HCT116 (cell line): ENCODE results near the gene AGPAT2. TPM values are rescaled to one million over a fixed set of nuclear protein-coding genes. Genes with fewer than 3 reads are reported as not detected.

Source experiments
- ATAC-seq: fragments of 200-7000 bp; cut with Tn5 transposase; 2 replicates; pipeline ENCODE4 v1.9.1; 2020; ENCODE audit warnings: mild to moderate bottlenecking, moderate library complexity
- BruUV-seq: library from RNA; stranded (reverse); fragments of 400-500 nt; replicated peaks from 2 replicates; lab custom pipeline; 2021; lab: Mats Ljungman, UMichigan
- CTCF ChIA-PET: fragments of 300-600 bp; sonication (Branson Sonifier 250); formaldehyde crosslinking; loops from one replicate; lab custom pipeline; 2021; ENCODE audit warnings: antibody characterized with exemption; lab: Charles Lee
- POLR2A ChIA-PET: fragments of 300-600, 350-600 bp; sonication (Branson Sonifier 250); formaldehyde crosslinking; loops from one replicate; lab custom pipeline; 2021; ENCODE audit warnings: antibody characterized with exemption; lab: Charles Lee
- RAD21 ChIA-PET, 2 experiments: fragments of 300-600 bp; sonication (Branson Sonifier 250); formaldehyde crosslinking; loops; one replicate each; lab custom pipeline; 2023; ENCODE audit warnings: low total read pairs in 2 of 2; ENCODE audit not compliant: uncharacterized antibody in 2 of 2, unreplicated experiment in 2 of 2, low non-redundant PET in 1 of 2; lab: Charles Lee
- DNase-seq: peaks from one replicate; pipeline ENCODE4 v3.0.0-alpha.2; 2010; ENCODE audit warnings: low read depth, low spot score
- H2AFZ ChIP-seq: fragments of 200-600 bp; shearing (Covaris generic), sonication (generic); 2 replicates; pipeline ENCODE4 v1.6.1; 2017; ENCODE audit warnings: low read depth, mixed run types, mixed read lengths, antibody characterized with exemption, low read length; ENCODE audit not compliant: poor library complexity, severe bottlenecking
- H3K27ac ChIP-seq: 2 replicates; pipeline ENCODE4 v1.5.1; 2012; ENCODE audit warnings: low read depth, low read length
- H3K27me3 ChIP-seq: fragments of 200-600 bp; sonication (generic); 2 replicates; pipeline ENCODE4 v1.6.1; 2016; ENCODE audit warnings: mixed run types, low read length, mixed read lengths; ENCODE audit not compliant: insufficient read depth
- H3K36me3 ChIP-seq, 2 experiments: fragments of 200-500 bp in 1 of 2; fragments of 200-600 bp in 1 of 2; sonication (Bioruptor generic) in 1 of 2; sonication (generic) in 1 of 2; 2 replicates each; pipeline versions ENCODE4 v1.5.1 to v1.6.1; 2014 to 2016; ENCODE audit warnings: low read length in 2 of 2, inconsistent platforms in 1 of 2, mixed read lengths in 1 of 2, mixed run types in 1 of 2; ENCODE audit not compliant: insufficient read depth in 2 of 2, control insufficient read depth in 1 of 2
- H3K4me1 ChIP-seq, 2 experiments: fragments of 200-600 bp in 1 of 2; sonication (generic) in 1 of 2; 2 replicates each; pipeline versions ENCODE4 v1.5.1 to v1.6.1; 2012 to 2017; ENCODE audit warnings: low read length in 2 of 2, inconsistent platforms in 1 of 2, mild to moderate bottlenecking in 1 of 2, mixed read lengths in 1 of 2, mixed run types in 1 of 2, moderate library complexity in 1 of 2; ENCODE audit not compliant: insufficient read depth in 2 of 2, control insufficient read depth in 1 of 2
- H3K4me2 ChIP-seq: fragments of 200-600 bp; sonication (generic); 2 replicates; pipeline ENCODE4 v1.6.1; 2017; ENCODE audit warnings: mixed run types, low read length, mixed read lengths
- H3K4me3 ChIP-seq, 2 experiments: fragments of 200-600 bp in 1 of 2; sonication (generic) in 1 of 2; replicated peaks in 1 of 2; 2 replicates each; pipeline ENCODE4 v1.5.1; 2011 to 2016; ENCODE audit warnings: low read length in 2 of 2, control low read depth in 1 of 2, low read depth in 1 of 2, mild to moderate bottlenecking in 1 of 2, mixed read lengths in 1 of 2, mixed run types in 1 of 2
- H3K79me2 ChIP-seq: fragments of 200-600 bp; sonication (generic); 2 replicates; pipeline ENCODE4 v1.6.1; 2017; ENCODE audit warnings: mild to moderate bottlenecking, mixed run types, low read length, moderate library complexity, mixed read lengths; ENCODE audit not compliant: insufficient read depth
- H3K9ac ChIP-seq: fragments of 200-600 bp; sonication (generic); 2 replicates; pipeline ENCODE4 v1.6.1; 2016; ENCODE audit warnings: low read length, mixed read lengths
- H3K9me2 ChIP-seq: fragments of 200-600 bp; sonication (generic), shearing (Covaris generic); 2 replicates; pipeline ENCODE4 v1.6.1; 2017; ENCODE audit warnings: mixed run types, mild to moderate bottlenecking, moderate library complexity; ENCODE audit not compliant: insufficient read depth
- H3K9me3 ChIP-seq, 2 experiments: fragments of 200-500 bp in 1 of 2; fragments of 200-600 bp in 1 of 2; sonication (Bioruptor generic) in 1 of 2; sonication (generic) in 1 of 2; 2 replicates each; pipeline ENCODE4 v1.6.1; 2014 to 2017; ENCODE audit warnings: low read length in 2 of 2, mixed read lengths in 2 of 2, inconsistent platforms in 1 of 2, low read depth in 1 of 2, mild to moderate bottlenecking in 1 of 2, mixed run types in 1 of 2, moderate library complexity in 1 of 2; ENCODE audit not compliant: control insufficient read depth in 1 of 2, insufficient read depth in 1 of 2
- H4K20me1 ChIP-seq: fragments of 200-600 bp; sonication (generic), shearing (Covaris generic); 2 replicates; pipeline ENCODE4 v1.6.1; 2017; ENCODE audit warnings: mixed run types, mild to moderate bottlenecking, moderate library complexity; ENCODE audit not compliant: insufficient read depth
- EGR1 ChIP-seq: IDR thresholded peaks from 2 replicates; pipeline ENCODE4 v1.6.1; 2012; ENCODE audit warnings: low read depth
- ELF1 ChIP-seq: IDR thresholded peaks from 2 replicates; pipeline ENCODE4 v1.6.1; 2012; ENCODE audit warnings: low read depth, borderline replicate concordance
- EZH2phosphoT487 ChIP-seq: fragments of 200-600 bp; IDR thresholded peaks from 2 replicates; pipeline ENCODE4 v1.6.1; 2018; ENCODE audit warnings: antibody characterized with exemption, borderline replicate concordance
- FOSL1 ChIP-seq: IDR thresholded peaks from 2 replicates; pipeline ENCODE4 v1.6.1; 2012; ENCODE audit warnings: low read depth
- JUND ChIP-seq: IDR thresholded peaks from 2 replicates; pipeline ENCODE4 v1.6.1; 2012
- POLR2A ChIP-seq: IDR thresholded peaks from 2 replicates; pipeline ENCODE4 v1.7.0; 2011; ENCODE audit warnings: borderline replicate concordance; ENCODE audit not compliant: insufficient read depth, insufficient read length; ENCODE audit errors: extremely low read depth
- POLR2AphosphoS5 ChIP-seq: IDR thresholded peaks from 2 replicates; pipeline ENCODE4 v1.6.1; 2011; ENCODE audit warnings: mild to moderate bottlenecking, low read depth, low read length, moderate library complexity
- RAD21 ChIP-seq: IDR thresholded peaks from 2 replicates; pipeline ENCODE4 v1.6.1; 2012; ENCODE audit warnings: low read depth, mild to moderate bottlenecking
- TCF7L2 ChIP-seq: IDR thresholded peaks from 2 replicates; pipeline ENCODE4 v1.7.0; 2011; ENCODE audit warnings: borderline replicate concordance, inconsistent platforms; ENCODE audit not compliant: insufficient read depth, insufficient read length; ENCODE audit errors: extremely low read depth
- intact Hi-C: fragments of 100-400 bp; cut with micrococcal nuclease; formaldehyde crosslinking; loops from 2 replicates; pipeline ENCODE4 v1.10.0; 2022
- total RNA-seq: library from RNA; stranded (reverse); gene quantifications from one replicate; pipeline ENCODE4 v1.2.1, GENCODE V29; 2021; ENCODE audit not compliant: unreplicated experiment
- TF ChIP-seq, protein P1 (sequence below): IDR thresholded peaks from 2 replicates; pipeline ENCODE4 v1.6.1; 2012
- TF ChIP-seq, protein P2 (sequence below), 3 experiments: fragments of 200-600 bp in 1 of 3; sonication (generic) in 1 of 3; IDR thresholded peaks in 2 of 3; conservative IDR thresholded peaks in 1 of 3; 2 replicates each; pipeline ENCODE4 v1.5.1; 2012 to 2017; ENCODE audit warnings: low read depth in 2 of 3, low read length in 2 of 3, antibody characterized with exemption in 1 of 3, borderline replicate concordance in 1 of 3, control low read depth in 1 of 3, mild to moderate bottlenecking in 1 of 3, mixed read lengths in 1 of 3, mixed run types in 1 of 3, moderate library complexity in 1 of 3; ENCODE audit not compliant: insufficient read depth in 1 of 3
- TF ChIP-seq, protein P3 (sequence below): IDR thresholded peaks from 2 replicates; pipeline ENCODE4 v1.6.1; 2012; ENCODE audit warnings: low read depth

The AGPAT2 gene
- total RNA-seq, 1 experiment from 2014 or later = 86.0 TPM

GRCh38 chr9:136735812-136736480, 48.7 kb upstream of the AGPAT2 start:
- intact Hi-C loops = no loop called here
- H3K27ac ChIP-seq = no peak overlapping the region
- H3K9ac ChIP-seq = no peak overlapping the region
- H4K20me1 ChIP-seq = no peaks in the 10 kb centered on the region
- no peaks in the 10 kb centered on the region for H3K9me3 ChIP-seq
- H3K36me3 ChIP-seq = no peaks in the 10 kb centered on the region
- H3K79me2 ChIP-seq = no peaks in the 10 kb centered on the region
- H3K4me1 ChIP-seq = no peaks in the 10 kb centered on the region
- POLR2A ChIA-PET = no interaction called here
- CTCF ChIA-PET = no interaction called here
- ATAC-seq (no peak), DNase-seq (no peak)
- TF ChIP-seq JUND = no peak
- no peak for TF ChIP-seq POLR2AphosphoS5
- H3K27me3 ChIP-seq = no peaks in the 10 kb centered on the region
- no peak overlapping the region for H3K4me2 ChIP-seq
- no peak overlapping the region for H3K4me3 ChIP-seq
- H3K9me2 ChIP-seq = no peaks in the 10 kb centered on the region
- BruUV-seq = no TSS peak
- RAD21 ChIA-PET = no interaction called here
- H2AFZ ChIP-seq = no peak overlapping the region

GRCh38 chr9:136734837-136735496, 47.7 kb upstream of the AGPAT2 start:
- ChIA-PET POLR2A (no interaction called here), RAD21 (no interaction called here)
- TF ChIP-seq EGR1 = no peak
- no peak for TF ChIP-seq EZH2phosphoT487
- no peak for TF ChIP-seq JUND
- TF ChIP-seq ELF1 = no peak
- TF ChIP-seq, protein P1, sequence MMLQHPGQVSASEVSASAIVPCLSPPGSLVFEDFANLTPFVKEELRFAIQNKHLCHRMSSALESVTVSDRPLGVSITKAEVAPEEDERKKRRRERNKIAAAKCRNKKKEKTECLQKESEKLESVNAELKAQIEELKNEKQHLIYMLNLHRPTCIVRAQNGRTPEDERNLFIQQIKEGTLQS = no peak
- TF ChIP-seq RAD21 = no peak
- TF ChIP-seq POLR2A = no peak
- no peak for TF ChIP-seq FOSL1
- TF ChIP-seq, protein P2, sequence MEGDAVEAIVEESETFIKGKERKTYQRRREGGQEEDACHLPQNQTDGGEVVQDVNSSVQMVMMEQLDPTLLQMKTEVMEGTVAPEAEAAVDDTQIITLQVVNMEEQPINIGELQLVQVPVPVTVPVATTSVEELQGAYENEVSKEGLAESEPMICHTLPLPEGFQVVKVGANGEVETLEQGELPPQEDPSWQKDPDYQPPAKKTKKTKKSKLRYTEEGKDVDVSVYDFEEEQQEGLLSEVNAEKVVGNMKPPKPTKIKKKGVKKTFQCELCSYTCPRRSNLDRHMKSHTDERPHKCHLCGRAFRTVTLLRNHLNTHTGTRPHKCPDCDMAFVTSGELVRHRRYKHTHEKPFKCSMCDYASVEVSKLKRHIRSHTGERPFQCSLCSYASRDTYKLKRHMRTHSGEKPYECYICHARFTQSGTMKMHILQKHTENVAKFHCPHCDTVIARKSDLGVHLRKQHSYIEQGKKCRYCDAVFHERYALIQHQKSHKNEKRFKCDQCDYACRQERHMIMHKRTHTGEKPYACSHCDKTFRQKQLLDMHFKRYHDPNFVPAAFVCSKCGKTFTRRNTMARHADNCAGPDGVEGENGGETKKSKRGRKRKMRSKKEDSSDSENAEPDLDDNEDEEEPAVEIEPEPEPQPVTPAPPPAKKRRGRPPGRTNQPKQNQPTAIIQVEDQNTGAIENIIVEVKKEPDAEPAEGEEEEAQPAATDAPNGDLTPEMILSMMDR (IDR thresholded peaks at IDR 0.05 in 2 of 3, conservative IDR thresholded peaks at IDR 0.05 in 1 of 3; ENCODE audit: borderline replicate concordance in 1 of 3, insufficient read depth in 1 of 3, low read depth in 2 of 3, low read length in 2 of 3) = no peak
- TF ChIP-seq TCF7L2 = no peak
- TF ChIP-seq, protein P3, sequence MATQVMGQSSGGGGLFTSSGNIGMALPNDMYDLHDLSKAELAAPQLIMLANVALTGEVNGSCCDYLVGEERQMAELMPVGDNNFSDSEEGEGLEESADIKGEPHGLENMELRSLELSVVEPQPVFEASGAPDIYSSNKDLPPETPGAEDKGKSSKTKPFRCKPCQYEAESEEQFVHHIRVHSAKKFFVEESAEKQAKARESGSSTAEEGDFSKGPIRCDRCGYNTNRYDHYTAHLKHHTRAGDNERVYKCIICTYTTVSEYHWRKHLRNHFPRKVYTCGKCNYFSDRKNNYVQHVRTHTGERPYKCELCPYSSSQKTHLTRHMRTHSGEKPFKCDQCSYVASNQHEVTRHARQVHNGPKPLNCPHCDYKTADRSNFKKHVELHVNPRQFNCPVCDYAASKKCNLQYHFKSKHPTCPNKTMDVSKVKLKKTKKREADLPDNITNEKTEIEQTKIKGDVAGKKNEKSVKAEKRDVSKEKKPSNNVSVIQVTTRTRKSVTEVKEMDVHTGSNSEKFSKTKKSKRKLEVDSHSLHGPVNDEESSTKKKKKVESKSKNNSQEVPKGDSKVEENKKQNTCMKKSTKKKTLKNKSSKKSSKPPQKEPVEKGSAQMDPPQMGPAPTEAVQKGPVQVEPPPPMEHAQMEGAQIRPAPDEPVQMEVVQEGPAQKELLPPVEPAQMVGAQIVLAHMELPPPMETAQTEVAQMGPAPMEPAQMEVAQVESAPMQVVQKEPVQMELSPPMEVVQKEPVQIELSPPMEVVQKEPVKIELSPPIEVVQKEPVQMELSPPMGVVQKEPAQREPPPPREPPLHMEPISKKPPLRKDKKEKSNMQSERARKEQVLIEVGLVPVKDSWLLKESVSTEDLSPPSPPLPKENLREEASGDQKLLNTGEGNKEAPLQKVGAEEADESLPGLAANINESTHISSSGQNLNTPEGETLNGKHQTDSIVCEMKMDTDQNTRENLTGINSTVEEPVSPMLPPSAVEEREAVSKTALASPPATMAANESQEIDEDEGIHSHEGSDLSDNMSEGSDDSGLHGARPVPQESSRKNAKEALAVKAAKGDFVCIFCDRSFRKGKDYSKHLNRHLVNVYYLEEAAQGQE = no peak

More at GRCh38 chr9:136734837-136735496, 47.7 kb upstream of the AGPAT2 start:
- Histone ChIP-seq H3K9me2 (no peaks in the 10 kb centered on the region), H3K4me1 (no peaks in the 10 kb centered on the region), H4K20me1 (no peaks in the 10 kb centered on the region), H3K36me3 (no peaks in the 10 kb centered on the region), H3K9ac (no peak overlapping the region), H3K27me3 (no peaks in the 10 kb centered on the region), H3K4me3 (no peak overlapping the region), H3K27ac (no peak overlapping the region), H2AFZ (no peak overlapping the region), H3K9me3 (no peaks in the 10 kb centered on the region), H3K79me2 (peaks cover 5% of the 10 kb centered on the region; the same call in 1 of the 2 replicates), H3K4me2 (no peak overlapping the region)
- no TSS peak for BruUV-seq
- intact Hi-C loops = no loop called here
- DNase-seq (no peak), ATAC-seq (no peak)
- CTCF ChIA-PET = no interaction called here
